HepG2 (cell line): ENCODE data around the gene IFNLR1. TPM values are rescaled to one million over a fixed set of nuclear protein-coding genes. Genes with fewer than 3 reads are reported as not detected.

ENCODE experiments used
- ATAC-seq: fragments of 200-7000 bp; cut with Tn5 transposase; 3 replicates; pipeline ENCODE4 v1.9.1; 2020; ENCODE audit warnings: mild to moderate bottlenecking, moderate library complexity
- BruUV-seq: library from RNA; stranded (reverse); fragments of 400-500 nt; replicated peaks from 2 replicates; lab custom pipeline; 2021; lab: Mats Ljungman, UMichigan
- CTCF ChIA-PET: fragments of 300-600 bp; formaldehyde crosslinking; extraction: SDS; loops from one replicate; lab custom pipeline; 2021; ENCODE audit warnings: low total read pairs, inconsistent platforms, low intra/inter-chr PET ratio; lab: Yijun Ruan, JAX
- POLR2A ChIA-PET: fragments of 350-600 bp; sonication (Branson Sonifier 250); formaldehyde crosslinking; loops from one replicate; lab custom pipeline; 2020; ENCODE audit warnings: antibody characterized with exemption, inconsistent platforms; lab: Yijun Ruan, JAX
- DNase-seq: peaks from one replicate; pipeline ENCODE4 v3.0.0-alpha.2; 2015; ENCODE audit warnings: low spot score
- FAIRE-seq: peaks from 3 replicates; lab custom pipeline; 2011; peaks lifted over from hg19 to GRCh38; lab: Jason Lieb, UNC
- H2AFZ ChIP-seq: one replicate; pipeline ENCODE4 v1.6.1; 2011; ENCODE audit warnings: low read length, inconsistent platforms
- H3K27ac ChIP-seq: fragments of 300-600 bp; 3 replicates; pipeline ENCODE4 v1.8.0; 2011; ENCODE audit warnings: mixed run types, mild to moderate bottlenecking, mixed read lengths, low read length, inconsistent platforms; ENCODE audit not compliant: insufficient read depth; ENCODE audit errors: extremely low read length
- H3K27me3 ChIP-seq, 2 experiments: fragments of 200-600 bp in 1 of 2; 2 replicates in 1 of 2; 3 replicates in 1 of 2; pipeline versions ENCODE4 v1.6.0 to v1.8.0; 2011; ENCODE audit warnings: low read length in 2 of 2, mild to moderate bottlenecking in 2 of 2, moderate library complexity in 2 of 2, inconsistent platforms in 1 of 2; ENCODE audit not compliant: insufficient read depth in 2 of 2, control insufficient read depth in 1 of 2
- H3K36me3 ChIP-seq, 2 experiments: fragments of 200-600 bp in 1 of 2; replicated peaks in 1 of 2; 2 replicates in 1 of 2; 3 replicates in 1 of 2; pipeline versions ENCODE4 v1.5.1 to v1.8.0; 2011; ENCODE audit warnings: low read length in 2 of 2, inconsistent platforms in 1 of 2; ENCODE audit not compliant: insufficient read depth in 2 of 2, control insufficient read depth in 1 of 2
- H3K4me1 ChIP-seq: 2 replicates; pipeline ENCODE4 v1.5.1; 2012; ENCODE audit warnings: low read length, inconsistent platforms; ENCODE audit not compliant: insufficient read depth
- H3K4me2 ChIP-seq: 2 replicates; pipeline ENCODE4 v1.6.0; 2011; ENCODE audit warnings: low read depth, low read length, inconsistent platforms
- H3K4me3 ChIP-seq, 3 experiments: fragments of 200-600 bp in 1 of 3; sonication (generic), shearing (Covaris generic) in 1 of 3; replicated peaks in 1 of 3; 2 replicates each; pipeline ENCODE4 v1.5.1; 2011 to 2016; ENCODE audit warnings: low read length in 3 of 3, inconsistent platforms in 2 of 3, low read depth in 2 of 3, mild to moderate bottlenecking in 2 of 3, control low read depth in 1 of 3, mixed read lengths in 1 of 3; ENCODE audit not compliant: insufficient read depth in 1 of 3
- H3K79me2 ChIP-seq: one replicate; pipeline ENCODE4 v1.6.1; 2011; ENCODE audit warnings: low read length, inconsistent platforms; ENCODE audit not compliant: insufficient read depth
- H3K9ac ChIP-seq: 2 replicates; pipeline ENCODE4 v1.6.0; 2011; ENCODE audit warnings: mild to moderate bottlenecking, low read depth, low read length, inconsistent platforms; ENCODE audit not compliant: insufficient read depth
- H3K9me3 ChIP-seq: 2 replicates; pipeline ENCODE4 v1.5.1; 2012; ENCODE audit warnings: mild to moderate bottlenecking, low read length
- H4K20me1 ChIP-seq: 2 replicates; pipeline ENCODE4 v1.6.0; 2011; ENCODE audit warnings: inconsistent platforms, mild to moderate bottlenecking, low read length, moderate library complexity; ENCODE audit not compliant: insufficient read depth
- DRAP1 ChIP-seq: IDR thresholded peaks from 2 replicates; pipeline ENCODE4 v1.6.1; 2016; ENCODE audit warnings: missing genetic modification reagents, missing compliant biosample characterization
- E2F2 ChIP-seq: sonication (generic); formaldehyde crosslinking; IDR thresholded peaks from 2 replicates; pipeline ENCODE4 v1.4.0; 2020; ENCODE audit warnings: missing genetic modification reagents, borderline replicate concordance
- ESRRA ChIP-seq: sonication (generic); formaldehyde crosslinking; IDR thresholded peaks from 2 replicates; pipeline ENCODE4 v1.5.1; 2020; ENCODE audit warnings: mild to moderate bottlenecking, low read depth, missing genetic modification reagents
- KAT2B ChIP-seq: fragments of 150-350 bp; IDR thresholded peaks from 2 replicates; pipeline ENCODE4 v1.6.1; 2014; ENCODE audit warnings: low read depth, low read length, borderline replicate concordance
- MED13 ChIP-seq: sonication (generic); formaldehyde crosslinking; IDR thresholded peaks from 2 replicates; pipeline ENCODE4 v1.5.0; 2020; ENCODE audit warnings: missing genetic modification reagents
- MYNN ChIP-seq: sonication (generic); formaldehyde crosslinking; IDR thresholded peaks from 2 replicates; pipeline ENCODE4 v1.4.0; 2020; ENCODE audit warnings: mild to moderate bottlenecking, low read depth, missing genetic modification reagents
- ZNF382 ChIP-seq: sonication (generic); formaldehyde crosslinking; IDR thresholded peaks from 2 replicates; pipeline ENCODE4 v1.5.0; 2020; ENCODE audit warnings: missing genetic modification reagents, mild to moderate bottlenecking, borderline replicate concordance
- ZNF549 ChIP-seq: sonication (generic); formaldehyde crosslinking; IDR thresholded peaks from 2 replicates; pipeline ENCODE4 v1.5.0; 2020; ENCODE audit warnings: missing genetic modification reagents
- ZNF660 ChIP-seq: sonication (generic); formaldehyde crosslinking; IDR thresholded peaks from 2 replicates; pipeline ENCODE4 v1.5.1; 2020; ENCODE audit warnings: mild to moderate bottlenecking, low read depth, missing genetic modification reagents, borderline replicate concordance
- ZNF740 ChIP-seq: sonication (generic); formaldehyde crosslinking; IDR thresholded peaks from 2 replicates; pipeline ENCODE4 v1.4.0; 2020; ENCODE audit warnings: missing genetic modification reagents
- WGBS: methylation state at CpG from one replicate; pipeline ENCODE4 v1.1.6; 2017; ENCODE audit warnings: low lambda C conversion rate; 5-methylcytosine and 5-hydroxymethylcytosine counted together
- in situ Hi-C: cut with HindIII; loops from 2 replicates; pipeline ENCODE4 v1.10.0; 2017; ENCODE audit warnings: low pct_unique_long_range_greater_than_20kb; ENCODE audit not compliant: extremely low pct_ligation_motif_present
- intact Hi-C: fragments of 100-400 bp; cut with micrococcal nuclease; formaldehyde crosslinking; loops from one replicate; pipeline ENCODE4 v1.10.0; 2022; ENCODE audit not compliant: unreplicated experiment
- polyA plus RNA-seq, 8 experiments: library from polyadenylated mRNA; depleted of rRNA in 3 of 8; stranded (reverse) in 7 of 8; unstranded in 1 of 8; fragments of >200 nt; fragmentation: Illumina TruSeq in 4 of 8; extraction: Trizol in 4 of 8; gene quantifications; 2 replicates each; pipeline versions ENCODE4 v1.2.1 to v1.2.3, GENCODE V29; 2011 to 2016; ENCODE audit warnings: low read depth in 4 of 8, missing spikeins in 1 of 8, mixed read lengths in 1 of 8; ENCODE audit not compliant: insufficient read depth in 1 of 8
- total RNA-seq, 5 experiments: library from RNA; depleted of rRNA; stranded (reverse); fragments of >200 nt; fragmentation: Illumina TruSeq; extraction: Trizol; gene quantifications; 2 replicates each; pipeline ENCODE4 v1.2.3, GENCODE V29; 2016; ENCODE audit warnings: low read depth in 1 of 5

IFNLR1 gene
- total and polyA plus RNA-seq, 2 of the 13 experiments (the other 11 are each of a cell fraction or from before 2014, with no cell fraction given), result 3.8 to 8.5 TPM

- H3K79me2 ChIP-seq, result no peaks in the 10 kb centered on the region
- no peak overlapping the region; a peak in 1 of 6 replicates for H3K4me3 ChIP-seq
- POLR2A ChIA-PET, result no interaction called here
- H4K20me1 ChIP-seq, result no peaks in the 10 kb centered on the region
- no peak for TF ChIP-seq ZNF740 (CRISPR knock-in tag)
- TF ChIP-seq ZNF549 (CRISPR knock-in tag), result no peak
- no peak for TF ChIP-seq DRAP1 (CRISPR knock-in tag)
- TF ChIP-seq MED13 (CRISPR knock-in tag), result no peak
- TF ChIP-seq ZNF660 (CRISPR knock-in tag), result no peak
- TF ChIP-seq E2F2 (CRISPR knock-in tag), result no peak
- no peak for TF ChIP-seq ZNF382 (CRISPR knock-in tag)
- TF ChIP-seq KAT2B, result no peak
- TF ChIP-seq MYNN (CRISPR knock-in tag), result no peak
- no peak for TF ChIP-seq ESRRA (CRISPR knock-in tag)
- TF ChIP-seq, all 625 proteins: peak for 0
- FAIRE-seq, result no peak
- Histone ChIP-seq H3K27ac (no peak overlapping the region), H2AFZ (no peak overlapping the region), H3K36me3 (no peaks in the 10 kb centered on the region), H3K27me3 (peaks cover 0 to 1% of the 10 kb centered on the region in 2 experiments; a peak in 3 of 5 replicates), H3K4me2 (peak overlapping the region; percentile 35; the same call in 1 of the 2 replicates), H3K4me1 (peaks cover 48% of the 10 kb centered on the region), H3K9ac (no peak overlapping the region), H3K9me3 (no peaks in the 10 kb centered on the region)
- CTCF ChIA-PET, result no interaction called here
- no TSS peak for BruUV-seq
- WGBS, result 18% methylated on average over 4 of the region's 12 CpGs
- ATAC-seq, result peak; percentile 9; the same call in 1 of the 3 replicates
- in situ Hi-C loops, result no loop called here
- DNase-seq, result no peak
- intact Hi-C loops, result loop anchor here (10.0 kb wide), 1 partner anchor 89 kb away; no protein-coding TSS in a partner anchor
Measured at GRCh38 chr1:24206083-24206464, 19.0 kb upstream of the IFNLR1 start.
